ENCODE data around the gene SLC48A1.

SLC48A1 gene

DNA sequence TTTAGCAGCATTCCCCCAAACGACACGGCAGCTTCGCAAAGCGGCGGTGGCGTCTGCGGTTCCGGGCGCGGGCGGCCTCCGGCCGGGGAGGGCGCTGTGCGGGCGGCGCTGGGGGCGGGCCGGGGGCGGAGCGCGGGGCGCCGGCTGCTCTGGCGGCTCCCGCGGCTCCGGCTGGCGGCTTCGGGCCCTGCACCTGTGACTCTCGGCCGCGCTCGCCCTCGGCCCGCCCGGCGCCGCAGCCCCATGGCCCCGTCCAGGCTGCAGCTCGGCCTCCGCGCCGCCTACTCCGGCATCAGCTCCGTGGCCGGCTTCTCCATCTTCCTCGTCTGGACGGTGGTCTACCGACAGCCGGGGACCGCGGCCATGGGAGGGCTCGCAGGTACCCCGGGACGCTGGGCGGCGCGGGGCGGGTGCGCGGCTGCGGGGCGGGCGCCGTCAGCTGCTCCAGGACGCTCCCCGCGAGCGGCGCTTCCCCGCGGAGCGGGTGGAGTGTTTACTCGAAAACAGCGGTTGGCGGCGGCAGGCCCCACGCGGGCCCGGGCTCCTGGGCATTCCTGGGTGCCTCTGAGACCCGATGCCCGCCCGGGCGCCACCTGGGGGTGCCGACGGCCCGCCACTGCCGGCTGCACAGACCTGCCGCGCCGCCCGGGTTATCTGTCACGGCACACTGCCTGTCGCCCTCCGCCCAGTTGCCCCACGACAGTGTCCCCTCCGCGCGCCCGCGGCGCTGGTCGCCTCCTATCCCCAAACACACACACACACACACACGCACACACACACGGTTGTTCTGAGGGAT, at the start of gene SLC48A1:
TSS of gene SLC48A1 (plus strand) at position 177 of the 796 bp plus-strand sequence. CDS start at position 244, 67 bp downstream.
- DNase-seq (ENCODE audit: low spot score) = peak; percentile 90

- no peak for DNase-seq (ENCODE audit: low spot score)
Observed at GRCh38 chr12:47725091-47725772, 47.8 kb upstream of the SLC48A1 start, which contains the start of gene ENDOU. ENDOU (minus strand) TSS chr12:47725490; CDS start chr12:47725413, 77 bp downstream.

DNA sequence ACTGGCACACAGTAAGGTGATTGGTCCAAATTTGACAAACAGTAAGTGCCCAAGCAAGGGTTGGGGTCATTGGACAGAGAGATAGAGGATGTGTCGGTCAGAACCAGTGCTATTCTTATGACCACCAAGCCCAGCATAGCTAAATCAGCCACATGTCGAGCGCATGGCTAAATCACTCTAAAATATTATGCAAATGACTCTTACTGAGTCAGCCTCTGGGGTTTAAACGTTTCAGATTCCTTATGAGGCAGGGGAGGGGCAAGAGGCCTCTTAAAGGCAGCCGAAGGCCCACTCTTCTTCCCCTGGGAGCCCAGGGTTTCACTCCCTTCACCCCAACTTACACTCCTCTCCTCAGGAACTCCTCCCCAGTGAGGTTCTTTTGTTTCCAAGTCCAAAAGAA, 47.1 kb upstream of the SLC48A1 start:
- DNase-seq (ENCODE audit: low spot score) = peak; percentile 84

DNA sequence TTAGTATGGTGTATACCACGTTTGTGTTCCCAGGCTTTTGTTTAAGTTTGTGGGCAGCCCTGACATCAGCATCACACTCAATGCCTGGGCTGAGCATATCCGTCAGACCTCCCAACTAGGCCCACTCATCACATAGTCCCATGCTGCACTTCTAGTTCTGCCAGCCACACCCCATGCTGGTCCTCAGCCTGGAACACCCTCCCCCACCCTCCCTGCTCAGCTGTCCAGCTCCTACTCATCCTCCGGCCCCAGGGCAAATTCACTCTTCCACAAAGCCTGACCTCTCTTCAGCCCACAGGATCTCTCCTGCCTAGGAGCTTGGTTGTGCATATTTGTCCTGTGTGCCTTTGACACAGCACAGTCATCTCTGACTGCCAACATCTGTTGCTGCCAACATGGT, 43.8 kb upstream of the SLC48A1 start:
- DNase-seq (ENCODE audit: low spot score) = no peak

- no peak for DNase-seq (ENCODE audit: low spot score)
Observed at GRCh38 chr12:47730341-47730744, 42.7 kb upstream of the SLC48A1 start.

DNA sequence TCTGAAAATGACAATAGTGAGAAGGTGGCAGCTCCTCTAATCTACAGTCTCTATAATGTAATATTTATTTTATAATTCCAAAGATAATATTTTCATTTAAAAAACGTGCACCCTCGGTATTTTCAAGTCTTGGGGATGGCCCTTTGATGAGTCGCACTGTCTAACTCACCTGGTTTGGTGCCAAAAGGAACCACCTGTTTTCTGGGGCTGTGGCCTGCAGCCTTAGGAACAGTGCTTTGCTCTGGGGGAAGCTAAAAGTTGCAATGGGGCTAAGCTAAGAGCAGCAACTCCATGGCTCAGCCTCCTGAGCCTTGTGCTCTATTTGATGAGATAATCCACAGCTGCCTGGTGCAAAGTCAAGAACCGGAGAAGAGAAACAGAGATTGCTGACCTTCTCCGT, 41.3 kb upstream of the SLC48A1 start:
- DNase-seq (ENCODE audit: low spot score) = no peak

DNA sequence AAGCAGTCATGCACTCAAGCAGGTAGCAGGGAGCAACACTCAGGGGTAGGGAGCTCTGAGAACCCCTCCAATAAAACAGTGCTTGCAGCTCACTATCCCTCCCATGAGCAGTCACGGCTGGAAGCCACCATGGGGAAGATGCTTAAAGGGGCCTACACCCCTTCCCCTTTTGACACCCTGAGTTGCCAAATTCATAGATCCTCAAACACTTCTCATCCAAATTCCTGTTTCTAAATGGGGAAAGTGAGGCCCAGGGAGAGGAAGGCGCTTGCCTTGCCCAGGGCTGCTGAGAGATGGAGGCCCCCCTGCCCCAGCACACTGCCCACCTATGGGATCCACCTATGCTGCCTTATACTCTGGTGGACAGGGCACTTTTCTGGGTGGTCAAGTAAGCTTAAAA, 40.5 kb upstream of the SLC48A1 start:
- no peak for DNase-seq (ENCODE audit: low spot score)

DNA sequence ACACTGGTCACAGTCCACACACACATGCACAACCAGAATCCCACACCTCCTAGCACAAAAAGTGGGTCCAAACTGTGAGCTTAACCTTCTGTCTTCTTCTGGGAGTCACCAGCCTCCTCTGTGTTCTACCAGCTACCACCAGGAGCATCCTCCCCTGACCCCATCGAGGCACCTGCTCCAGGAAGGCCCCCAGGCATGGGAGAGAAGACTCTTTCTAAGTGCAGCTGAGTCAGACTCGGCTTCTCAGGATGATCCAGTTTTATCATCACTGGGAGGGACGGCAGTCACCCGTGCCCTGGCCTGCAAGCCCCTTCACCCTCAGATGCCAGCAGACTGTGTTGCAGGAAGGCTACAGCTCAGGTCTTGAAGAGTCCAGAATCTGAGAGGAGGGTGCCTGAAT, 39.9 kb upstream of the SLC48A1 start:
- no peak for DNase-seq (ENCODE audit: low spot score)

DNA sequence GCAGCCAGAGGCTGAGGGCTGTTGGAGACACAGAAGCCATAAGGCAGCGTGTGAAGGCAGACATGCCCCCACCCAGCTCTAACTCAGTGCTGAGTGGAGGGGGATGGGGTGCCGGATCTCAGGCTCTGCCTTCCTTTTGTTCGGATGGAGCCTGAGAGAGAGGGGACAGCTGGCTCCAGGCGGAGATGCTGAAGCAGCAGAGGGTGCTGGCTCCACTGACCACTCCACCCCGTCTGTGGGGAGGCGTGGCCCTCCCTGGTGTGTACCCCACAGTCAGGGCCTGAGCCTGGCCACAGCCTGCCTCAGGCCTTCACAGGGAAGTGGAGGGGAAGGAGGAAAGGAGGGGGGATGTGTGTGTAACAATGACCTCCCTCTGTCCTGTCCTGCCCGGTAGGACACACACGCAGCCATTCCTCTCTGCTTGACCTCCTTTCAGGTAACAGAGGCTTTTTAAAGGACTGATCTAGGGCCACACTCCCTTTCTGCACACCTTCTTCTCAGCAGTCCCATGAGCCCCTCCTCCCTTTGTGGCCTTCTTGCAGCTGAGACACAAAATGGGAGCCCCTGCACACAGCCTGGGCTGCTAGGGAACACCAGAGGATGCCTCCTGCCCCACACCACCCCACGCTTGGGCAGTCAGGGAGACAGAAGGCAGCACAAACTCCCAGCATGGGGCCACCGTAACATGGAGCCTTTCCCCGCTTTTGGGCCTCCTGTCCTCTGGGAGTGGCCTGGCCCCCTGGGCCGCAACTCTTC, 38.1 kb upstream of the SLC48A1 start:
- DNase-seq (ENCODE audit: low spot score) = no peak

DNA sequence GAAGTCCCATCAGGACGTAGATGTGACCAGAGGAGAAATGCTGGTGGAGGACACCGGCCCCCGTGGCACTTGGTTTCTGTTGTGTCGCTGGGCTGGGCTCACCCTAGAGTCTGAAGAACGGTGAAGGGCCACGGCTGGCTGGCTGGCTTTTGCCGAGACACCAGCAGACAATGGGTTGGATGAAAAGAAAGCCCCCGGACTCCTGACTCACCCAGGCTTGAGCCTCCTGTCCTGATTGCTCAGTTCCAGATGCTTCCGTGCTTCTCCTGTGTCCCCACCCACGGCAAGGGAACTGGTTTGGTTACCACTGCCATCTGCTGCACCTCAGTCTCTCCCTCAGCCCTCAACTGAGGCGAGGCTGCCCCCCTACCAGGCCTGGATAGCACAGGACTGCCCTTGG, 37.4 kb upstream of the SLC48A1 start:
- DNase-seq (ENCODE audit: low spot score) = no peak

DNA sequence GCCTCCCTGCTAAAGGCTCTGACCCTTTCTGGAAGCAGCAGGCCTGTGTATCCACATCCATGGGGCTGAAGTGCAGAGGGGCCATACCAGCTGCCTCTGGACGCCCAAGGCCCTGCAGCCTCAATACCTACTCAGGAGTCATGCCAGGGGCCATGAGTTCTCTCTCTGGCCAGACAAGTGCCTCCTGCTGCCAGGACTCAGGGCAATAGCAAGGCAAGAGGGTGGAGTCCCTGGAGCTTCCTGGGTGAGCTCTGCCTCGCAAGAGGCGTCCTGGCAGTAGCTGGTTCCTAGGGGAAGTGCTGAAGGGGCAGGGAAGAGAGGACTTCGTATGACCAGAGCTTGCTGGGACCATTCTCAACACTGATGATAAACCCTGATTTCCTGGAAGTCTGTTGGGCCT, 36.8 kb upstream of the SLC48A1 start:
- no peak for DNase-seq (ENCODE audit: low spot score)

DNA sequence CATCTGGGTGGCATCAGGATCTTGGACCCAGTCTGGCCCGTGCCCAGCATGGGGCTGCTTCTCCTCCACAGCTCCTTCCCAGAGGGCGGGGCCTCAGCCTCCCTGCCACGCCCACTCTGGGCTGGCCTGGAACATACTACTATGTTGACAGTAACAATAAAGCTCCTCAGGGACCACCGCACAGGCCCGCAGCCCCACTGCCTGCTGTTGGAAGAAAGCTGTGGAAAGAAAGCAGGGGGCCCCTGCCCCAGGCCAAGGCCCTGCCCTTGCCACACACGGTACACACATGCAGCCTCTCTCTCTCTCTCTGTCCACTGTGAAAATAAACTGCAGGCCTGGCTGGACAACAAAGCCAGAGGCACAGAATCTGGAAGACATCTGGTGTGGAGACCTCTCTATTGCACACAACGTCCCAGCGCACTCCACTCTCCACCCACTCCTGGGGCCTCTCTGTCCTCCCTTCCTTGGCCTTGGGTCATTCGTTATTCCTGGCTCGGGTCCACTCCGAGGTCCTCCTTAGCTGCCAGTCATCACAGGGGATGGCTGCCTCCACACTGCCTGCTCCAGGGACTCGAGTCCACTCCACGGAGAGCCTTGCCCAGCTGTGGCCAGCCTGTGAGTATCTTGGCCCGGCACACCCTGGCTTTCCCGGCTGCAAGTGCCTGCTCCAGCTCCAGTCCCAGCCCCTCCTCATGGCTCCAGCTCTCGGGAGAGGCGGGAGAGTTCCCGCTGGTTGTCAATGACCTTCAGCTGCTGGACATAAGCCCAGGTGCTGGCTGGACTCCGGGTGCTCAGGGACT, 36.0 kb upstream of the SLC48A1 start:
- peak; percentile 93 for DNase-seq (ENCODE audit: low spot score)

GRCh38 chr12:47737936-47738594, 35.0 kb upstream of the SLC48A1 start:
- DNase-seq (ENCODE audit: low spot score) = no peak

GRCh38 chr12:47739297-47739696, 33.7 kb upstream of the SLC48A1 start:
- no peak for DNase-seq (ENCODE audit: low spot score)

GRCh38 chr12:47739979-47740378, 33.1 kb upstream of the SLC48A1 start:
- DNase-seq (ENCODE audit: low spot score) = no peak

DNA sequence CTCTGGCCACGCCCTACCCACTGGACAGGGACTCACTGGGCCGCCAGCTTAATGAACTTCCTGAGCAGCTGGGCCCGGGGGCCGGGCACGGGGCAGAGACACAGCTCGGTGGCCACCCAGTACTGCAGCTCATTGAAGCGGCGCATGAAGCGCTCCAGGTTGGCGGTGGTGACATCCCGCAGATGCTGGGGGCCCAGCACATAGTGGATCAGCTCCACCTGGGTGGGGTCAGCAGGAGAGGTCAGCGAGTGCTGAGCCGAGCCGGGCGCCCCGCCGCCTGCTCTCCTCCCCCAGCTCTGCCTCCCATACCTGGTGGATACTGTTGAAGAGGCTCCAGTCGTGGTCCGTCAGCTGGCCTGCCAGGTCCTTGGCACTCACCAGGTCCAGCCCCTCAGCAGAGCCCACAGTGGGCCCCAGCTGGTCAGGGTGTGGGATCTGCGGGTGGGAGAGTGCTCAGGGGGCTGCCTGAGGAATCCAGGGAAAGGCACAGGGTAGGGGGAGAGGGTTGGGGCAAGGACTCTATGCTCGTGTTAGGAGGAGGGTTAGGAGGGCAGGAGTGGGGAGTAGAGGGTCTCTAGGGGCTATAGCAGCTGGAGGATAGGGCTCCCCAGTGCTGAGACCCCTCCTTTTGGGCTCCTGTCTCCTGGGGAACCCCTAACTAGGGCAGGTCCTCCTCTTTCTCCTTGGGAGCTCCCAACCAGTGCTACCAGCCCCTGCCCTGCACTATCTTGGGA, 32.3 kb upstream of the SLC48A1 start:
- no peak for DNase-seq (ENCODE audit: low spot score)

GRCh38 chr12:47741340-47741703, 31.7 kb upstream of the SLC48A1 start:
- no peak for DNase-seq (ENCODE audit: low spot score)

DNA sequence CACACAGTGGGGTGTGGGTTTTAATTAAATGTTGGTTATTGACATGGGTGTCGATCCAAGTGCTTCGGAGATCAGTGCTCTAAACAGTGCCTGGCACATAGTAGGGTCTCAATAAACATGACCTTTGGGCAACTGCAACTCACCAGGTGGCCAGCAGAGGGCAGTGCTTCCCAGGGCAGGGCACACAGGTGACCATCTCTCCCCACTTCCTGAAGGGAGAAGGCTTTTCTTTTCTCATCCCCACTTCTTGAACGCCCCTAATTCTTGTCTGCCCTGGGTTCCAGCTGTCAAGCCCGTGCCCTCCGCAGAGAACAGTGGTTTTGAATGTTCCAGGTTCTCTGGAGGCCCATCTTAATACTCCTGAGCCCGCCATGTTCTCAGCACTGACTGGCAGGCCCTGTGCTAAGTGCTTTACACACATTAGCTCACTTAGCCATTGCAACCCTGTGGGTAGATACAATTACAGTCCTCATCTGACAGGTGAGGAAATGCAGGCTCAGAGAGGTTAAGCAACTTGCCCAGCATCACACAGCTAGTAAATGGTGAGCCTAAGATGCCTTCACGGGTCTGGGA, 30.7 kb upstream of the SLC48A1 start:
- peak; percentile 44 for DNase-seq (ENCODE audit: low spot score)

DNA sequence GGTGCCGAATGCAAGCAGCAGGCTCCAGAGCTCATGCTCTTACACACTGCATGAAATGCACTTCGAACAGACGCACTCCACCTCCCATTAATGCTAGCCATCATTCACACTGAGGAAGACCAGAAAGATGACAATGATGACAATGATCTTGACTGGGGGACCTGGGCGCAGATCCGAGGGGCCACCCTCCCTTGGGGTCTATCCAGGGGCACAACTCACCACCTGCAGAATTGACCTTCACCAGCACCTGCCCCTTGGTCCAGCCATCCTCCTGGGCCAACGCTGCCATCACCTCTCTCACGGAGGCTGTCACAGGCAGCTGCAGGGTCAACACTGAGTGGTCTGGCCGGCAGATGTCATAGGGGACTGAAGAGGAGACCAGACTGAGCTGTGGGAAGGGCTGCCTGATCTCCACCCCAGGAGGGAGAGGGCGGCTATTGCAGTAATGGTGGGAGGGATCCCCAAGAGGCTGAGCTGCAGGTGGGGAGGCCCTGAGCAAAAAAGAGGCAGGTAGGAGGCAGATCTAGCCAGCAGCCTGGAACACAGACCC, 29.7 kb upstream of the SLC48A1 start:
- no peak for DNase-seq (ENCODE audit: low spot score)

- DNase-seq (ENCODE audit: low spot score) = no peak
Observed at GRCh38 chr12:47744005-47744651, 28.9 kb upstream of the SLC48A1 start.

Measured in hepatic stellate cell (primary cell).